ENCODE data around the gene CYP4F12.
"Not testable (repeated sequence)": the region's sequence is repeated elsewhere in the genome, so short reads cannot be mapped to it uniquely, and the experiment has no call there.

Gene CYP4F12

DNA sequence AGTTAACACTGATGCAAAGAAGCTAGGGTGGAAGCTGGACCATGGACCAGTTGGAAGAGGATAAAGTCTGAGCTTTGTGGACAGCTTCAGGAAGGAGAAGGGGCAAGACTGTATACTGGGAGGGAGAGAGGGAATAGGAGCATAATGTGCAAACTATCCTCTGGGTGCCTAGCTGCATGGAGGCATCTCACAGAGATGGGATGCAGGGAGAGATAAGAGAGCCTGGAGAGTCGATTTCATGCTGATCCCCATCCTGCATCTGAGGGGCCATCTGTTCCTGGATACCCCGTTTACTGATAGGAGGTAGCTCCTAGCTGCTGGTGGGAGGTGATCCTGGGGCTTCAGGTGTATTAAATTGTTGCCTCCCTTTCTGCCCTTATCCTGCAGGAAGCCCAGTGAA is 23.4 kb upstream of the CYP4F12 start:
- no peak for DNase-seq (ENCODE audit: low read depth in 2 of 2)
- no peak overlapping the region for H3K4me3 ChIP-seq (replicated peaks in 1 of 2; ENCODE audit: low read depth in 2 of 2, low read length in 2 of 2)
- TF ChIP-seq, protein P1, sequence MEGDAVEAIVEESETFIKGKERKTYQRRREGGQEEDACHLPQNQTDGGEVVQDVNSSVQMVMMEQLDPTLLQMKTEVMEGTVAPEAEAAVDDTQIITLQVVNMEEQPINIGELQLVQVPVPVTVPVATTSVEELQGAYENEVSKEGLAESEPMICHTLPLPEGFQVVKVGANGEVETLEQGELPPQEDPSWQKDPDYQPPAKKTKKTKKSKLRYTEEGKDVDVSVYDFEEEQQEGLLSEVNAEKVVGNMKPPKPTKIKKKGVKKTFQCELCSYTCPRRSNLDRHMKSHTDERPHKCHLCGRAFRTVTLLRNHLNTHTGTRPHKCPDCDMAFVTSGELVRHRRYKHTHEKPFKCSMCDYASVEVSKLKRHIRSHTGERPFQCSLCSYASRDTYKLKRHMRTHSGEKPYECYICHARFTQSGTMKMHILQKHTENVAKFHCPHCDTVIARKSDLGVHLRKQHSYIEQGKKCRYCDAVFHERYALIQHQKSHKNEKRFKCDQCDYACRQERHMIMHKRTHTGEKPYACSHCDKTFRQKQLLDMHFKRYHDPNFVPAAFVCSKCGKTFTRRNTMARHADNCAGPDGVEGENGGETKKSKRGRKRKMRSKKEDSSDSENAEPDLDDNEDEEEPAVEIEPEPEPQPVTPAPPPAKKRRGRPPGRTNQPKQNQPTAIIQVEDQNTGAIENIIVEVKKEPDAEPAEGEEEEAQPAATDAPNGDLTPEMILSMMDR (IDR thresholded peaks at IDR 0.05; ENCODE audit: low read depth, low read length), result no peak

DNA sequence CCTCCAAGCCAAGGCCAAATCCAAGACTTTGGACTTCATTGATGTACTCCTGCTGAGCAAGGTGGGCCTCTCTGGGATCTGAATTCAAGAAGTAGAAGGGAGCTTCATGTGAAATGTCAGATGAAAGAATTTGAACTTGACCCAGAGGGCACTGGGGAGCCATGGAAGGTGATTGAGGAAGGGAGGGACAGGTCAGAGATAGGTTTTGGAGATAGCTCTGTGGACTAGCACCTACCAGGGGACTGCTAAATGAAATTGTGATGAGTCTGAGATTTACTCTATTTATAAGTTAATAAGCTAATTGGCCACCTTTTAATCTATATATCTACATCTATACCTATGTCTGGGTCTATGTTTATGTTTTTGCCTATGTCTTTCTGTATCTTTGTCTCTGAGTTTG is 22.8 kb upstream of the CYP4F12 start:
- not testable (repeated sequence) for H3K4me3 ChIP-seq (replicated peaks in 1 of 2; ENCODE audit: low read depth in 2 of 2, low read length in 2 of 2); DNase-seq (ENCODE audit: low read depth in 2 of 2)

DNA sequence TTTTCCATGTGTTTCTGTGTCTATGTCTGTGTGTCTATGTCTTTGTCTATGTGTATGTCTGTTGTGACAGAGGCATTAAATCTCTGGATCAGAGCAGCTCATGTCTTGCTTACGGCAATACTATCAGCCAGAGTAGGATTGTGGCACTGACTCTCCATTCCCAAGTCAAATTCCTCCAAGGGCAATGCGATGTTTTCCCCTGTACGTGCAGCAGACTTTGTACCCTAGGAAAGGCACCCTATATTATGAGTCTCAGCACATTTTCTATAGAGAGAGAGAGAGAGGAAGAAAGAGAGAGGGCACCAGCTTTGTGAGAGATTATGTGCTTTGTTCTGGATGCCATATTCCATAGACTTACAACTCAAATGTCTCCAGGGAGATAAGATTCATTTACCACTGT is 21.1 kb upstream of the CYP4F12 start:
- TF ChIP-seq, protein P1 (IDR thresholded peaks at IDR 0.05; ENCODE audit: low read depth, low read length), result no peak
- H3K4me3 ChIP-seq (replicated peaks in 1 of 2; ENCODE audit: low read depth in 2 of 2, low read length in 2 of 2), result no peak overlapping the region
- DNase-seq (ENCODE audit: low read depth in 2 of 2), result no peak

DNA sequence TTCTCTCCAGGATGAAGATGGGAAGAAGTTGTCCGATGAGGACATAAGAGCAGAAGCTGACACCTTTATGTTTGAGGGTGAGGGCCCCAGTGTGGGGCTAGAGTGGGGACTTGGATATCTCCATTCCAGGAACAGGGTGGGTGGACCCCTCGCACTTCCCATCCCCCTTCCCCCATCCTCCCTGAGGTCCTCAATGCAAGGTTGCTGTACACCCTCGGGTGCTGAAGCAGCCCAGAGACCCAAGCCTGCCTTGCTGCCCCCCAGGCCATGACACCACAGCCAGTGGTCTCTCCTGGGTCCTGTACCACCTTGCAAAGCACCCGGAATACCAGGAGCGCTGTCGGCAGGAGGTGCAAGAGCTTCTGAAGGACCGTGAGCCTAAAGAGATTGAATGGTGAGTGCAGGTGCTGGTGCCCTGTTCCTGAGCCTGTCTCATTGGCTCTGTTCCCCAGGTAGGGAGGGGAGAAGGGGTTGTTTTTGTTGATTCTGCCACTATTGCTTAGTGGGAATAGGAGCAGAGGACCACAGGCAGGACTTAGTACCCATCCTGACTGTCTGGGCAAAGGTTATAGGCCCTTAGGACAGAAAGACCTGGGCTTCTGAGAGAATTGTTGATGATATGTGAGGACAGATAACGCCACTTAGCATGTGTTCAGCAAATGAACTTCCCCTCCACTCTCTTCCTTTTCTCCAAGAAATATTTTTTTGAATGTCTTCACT is 20.2 kb upstream of the CYP4F12 start:
- no peak overlapping the region for H3K4me3 ChIP-seq (replicated peaks in 1 of 2; ENCODE audit: low read depth in 2 of 2, low read length in 2 of 2)
- TF ChIP-seq, protein P1 (IDR thresholded peaks at IDR 0.05; ENCODE audit: low read depth, low read length), result no peak
- DNase-seq (ENCODE audit: low read depth in 2 of 2), result no peak

DNA sequence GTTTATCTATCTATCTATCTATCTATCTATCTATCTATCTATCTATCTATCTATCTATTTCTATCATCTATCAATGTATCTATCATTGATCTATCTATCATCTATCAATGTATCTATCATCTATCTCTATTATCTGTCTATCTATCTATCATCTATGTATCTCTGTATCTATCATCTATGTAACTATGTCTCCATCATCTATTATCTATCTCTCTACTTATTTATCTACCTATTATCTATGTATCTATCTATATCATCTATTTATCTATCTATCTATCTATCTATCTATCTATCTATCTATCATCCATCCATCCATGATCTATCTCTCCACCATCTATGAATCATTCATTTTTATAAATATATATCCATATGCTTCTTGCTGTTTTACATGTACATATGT is 16.4 kb upstream of the CYP4F12 start:
- H3K4me3 ChIP-seq (replicated peaks in 1 of 2; ENCODE audit: low read depth in 2 of 2, low read length in 2 of 2), result no peak overlapping the region
- TF ChIP-seq, protein P1 (IDR thresholded peaks at IDR 0.05; ENCODE audit: low read depth, low read length), result no peak
- DNase-seq (ENCODE audit: low read depth in 2 of 2), result no peak

DNA sequence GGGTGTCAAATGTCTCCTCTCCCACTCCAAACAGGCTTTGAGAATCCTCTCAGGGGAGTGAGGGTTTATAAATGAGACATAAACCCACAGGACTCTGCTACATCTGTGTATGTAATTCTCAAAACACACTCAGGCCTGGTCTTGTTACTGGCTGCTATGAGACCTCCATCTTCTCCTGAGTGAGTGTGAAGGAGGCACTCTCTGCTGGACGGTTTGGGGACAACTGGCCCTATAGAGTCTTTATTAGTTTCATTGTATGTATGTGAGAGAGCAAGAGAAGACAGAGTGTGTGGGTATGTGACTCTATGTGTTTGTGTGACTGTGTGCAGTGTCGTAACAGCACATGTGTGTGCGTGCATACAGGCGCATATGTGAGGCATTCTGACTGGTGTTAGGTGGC is 9.6 kb upstream of the CYP4F12 start:
- DNase-seq (ENCODE audit: low read depth in 2 of 2), result no peak
- TF ChIP-seq, protein P1 (IDR thresholded peaks at IDR 0.05; ENCODE audit: low read depth, low read length), result no peak

DNA sequence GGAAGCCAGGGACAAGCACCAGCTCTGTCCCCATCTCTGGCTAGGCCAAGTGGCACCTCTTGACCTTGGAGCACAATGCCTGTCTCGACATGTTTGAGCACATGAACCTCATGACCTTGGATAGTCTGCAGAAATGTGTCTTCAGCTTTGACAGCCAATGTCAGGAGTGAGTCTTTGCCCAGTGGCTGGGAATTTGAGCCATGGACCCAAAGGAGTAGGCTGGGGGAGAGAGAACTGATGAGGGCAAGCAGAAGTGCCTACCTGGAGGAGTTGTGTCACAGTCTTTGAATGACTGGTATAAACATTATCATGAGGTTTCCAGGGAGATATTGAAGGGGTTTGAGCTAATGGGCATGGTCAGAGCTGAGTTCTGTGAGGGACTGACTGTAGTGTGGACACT is 6.7 kb upstream of the CYP4F12 start:
- TF ChIP-seq, protein P1 (IDR thresholded peaks at IDR 0.05; ENCODE audit: low read depth, low read length), result no peak
- H3K4me3 ChIP-seq (replicated peaks in 1 of 2; ENCODE audit: low read depth in 2 of 2, low read length in 2 of 2), result no peak overlapping the region
- DNase-seq (ENCODE audit: low read depth in 2 of 2), result no peak

More for the DNA sequence above, 9.6 kb upstream of the CYP4F12 start:
- no peak overlapping the region for H3K4me3 ChIP-seq (replicated peaks in 1 of 2; ENCODE audit: low read depth in 2 of 2, low read length in 2 of 2)

All from cardiac fibroblast (primary cell).